Measurements from ENCODE around the gene SLC27A5.
"Not testable (repeated sequence)": the region's sequence is repeated elsewhere in the genome, so short reads cannot be mapped to it uniquely, and the experiment has no call there.

The SLC27A5 gene

DNA sequence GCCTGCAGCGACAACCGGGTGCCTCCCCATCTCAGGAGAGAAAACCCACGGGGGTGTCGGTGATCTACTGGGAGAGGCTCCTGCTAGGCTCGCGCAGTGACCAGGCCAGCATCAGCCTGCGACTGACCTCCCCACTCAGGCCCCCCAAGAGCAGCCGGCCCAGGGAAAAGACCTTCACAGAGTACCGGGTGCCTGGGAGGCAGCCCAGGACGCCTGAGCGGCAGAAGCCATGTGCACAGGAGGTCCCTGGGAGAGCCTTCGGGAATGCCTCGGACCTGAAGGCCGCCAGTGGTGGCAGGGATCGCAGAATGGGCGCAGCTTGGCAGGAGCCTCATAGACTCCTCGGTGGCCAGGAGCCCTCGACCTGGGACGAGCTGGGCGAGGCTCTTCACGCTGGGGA lies 56.5 kb downstream of the SLC27A5 start:
- in situ Hi-C loops (cut with HindIII; ENCODE audit: low pct_unique_long_range_greater_than_20kb, low sequenced_read_pairs): no loop called here
- no peak for DNase-seq (ENCODE audit: low read depth in 1 of 2, low spot score in 1 of 2)
- no peak for TF ChIP-seq JUND (IDR thresholded peaks at IDR 0.05; ENCODE audit: low read depth)

DNA sequence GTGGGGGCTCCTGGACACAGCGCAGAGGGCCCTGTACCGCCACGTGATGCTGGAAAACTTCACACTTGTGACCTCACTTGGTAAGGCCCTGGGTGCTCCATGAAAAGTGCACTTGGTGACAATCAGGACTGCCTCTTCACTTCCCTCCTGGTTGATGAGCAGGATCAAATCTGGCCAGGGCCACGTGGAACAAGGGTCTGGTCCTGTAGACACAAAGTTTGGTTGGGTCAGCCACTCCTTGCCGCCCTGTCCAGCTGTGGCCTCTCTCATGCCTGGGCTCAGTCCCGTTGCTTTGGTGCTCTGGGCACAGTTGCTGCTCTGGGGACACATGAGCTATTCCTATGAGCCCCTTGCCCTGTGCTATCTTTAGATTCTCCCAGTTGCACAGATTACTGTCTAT lies 58.0 kb downstream of the SLC27A5 start:
- in situ Hi-C loops (cut with HindIII; ENCODE audit: low pct_unique_long_range_greater_than_20kb, low sequenced_read_pairs): no loop called here
- no peak for TF ChIP-seq JUND (IDR thresholded peaks at IDR 0.05; ENCODE audit: low read depth)

DNA sequence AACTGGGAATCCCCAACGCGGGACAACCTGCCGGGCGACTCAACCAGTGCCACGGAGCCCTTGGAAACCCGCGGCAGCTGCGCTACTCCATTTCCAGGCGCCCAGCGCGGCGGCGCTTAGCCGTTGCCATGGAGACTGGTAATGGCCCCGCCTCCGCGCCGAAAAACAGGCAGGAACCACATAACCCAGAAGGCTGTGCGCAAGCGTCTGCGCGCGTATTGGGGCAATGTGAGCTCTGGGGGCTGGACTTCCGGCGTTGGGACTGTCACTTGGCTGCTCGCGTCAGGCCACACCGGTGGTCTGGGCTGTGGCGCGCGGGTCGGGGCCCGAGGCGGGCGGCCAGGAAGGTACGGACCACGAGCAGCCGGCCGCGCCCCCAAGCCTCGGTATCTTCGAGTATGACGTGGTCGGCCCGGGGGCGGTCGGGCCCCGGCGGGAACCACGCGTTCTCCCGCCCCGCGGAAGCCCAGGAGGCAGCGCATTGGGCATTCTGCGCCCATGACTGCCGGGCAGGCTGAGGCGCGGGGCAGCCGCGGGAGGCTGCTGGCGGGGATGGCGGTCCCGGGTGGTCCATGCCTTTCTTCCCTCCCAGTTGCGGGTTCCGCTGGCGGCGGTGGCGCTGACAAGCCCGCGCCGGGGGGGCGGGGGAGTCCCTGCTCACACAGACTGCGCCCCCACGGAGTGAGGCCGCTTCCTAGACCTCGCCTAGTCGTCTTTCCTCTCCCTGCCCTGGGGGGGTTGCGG lies 60.3 kb downstream of the SLC27A5 start, which contains the start of gene ZNF324B:
ZNF324B (plus strand) TSS at position 265 of the 744 bp plus-strand sequence. CDS start 2,080 bp downstream, outside the sequence.
- DNase-seq (ENCODE audit: low read depth in 1 of 2, low spot score in 1 of 2): peak; percentile 89 to 96
- in situ Hi-C loops (cut with HindIII; ENCODE audit: low pct_unique_long_range_greater_than_20kb, low sequenced_read_pairs): no loop called here
- TF ChIP-seq JUND (IDR thresholded peaks at IDR 0.05; ENCODE audit: low read depth): no peak

More for the DNA sequence above, 58.0 kb downstream of the SLC27A5 start:
- no peak for DNase-seq (ENCODE audit: low read depth in 1 of 2, low spot score in 1 of 2)

DNA sequence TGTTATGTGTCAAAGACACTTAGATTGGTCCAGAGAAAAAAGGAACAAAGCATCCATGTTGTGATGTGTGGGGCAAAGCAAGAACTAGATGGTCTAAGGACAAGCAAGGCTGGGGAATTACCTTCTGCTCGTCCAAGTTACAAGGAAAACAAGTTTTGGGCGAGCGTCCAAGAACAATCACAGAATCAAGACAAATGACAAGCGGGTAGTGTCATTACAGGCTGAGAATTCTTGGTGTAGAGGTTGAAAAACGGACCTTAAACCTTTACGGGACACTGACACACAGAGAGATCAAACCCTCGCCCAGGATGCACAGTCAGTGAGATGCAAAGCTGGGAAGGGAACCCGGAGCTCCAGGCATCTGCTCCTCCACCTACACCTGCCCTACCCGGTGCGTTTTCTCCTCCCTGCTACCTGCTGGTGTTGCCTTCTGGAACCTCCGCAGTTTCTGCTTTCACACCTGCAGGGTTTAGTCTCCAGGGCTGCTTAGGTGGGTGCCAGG lies 60.9 kb downstream of the SLC27A5 start:
- DNase-seq (ENCODE audit: low read depth in 1 of 2, low spot score in 1 of 2): peak in 1 of 2 experiments; percentile 43
- in situ Hi-C loops (cut with HindIII; ENCODE audit: low pct_unique_long_range_greater_than_20kb, low sequenced_read_pairs): no loop called here
- no peak for TF ChIP-seq JUND (IDR thresholded peaks at IDR 0.05; ENCODE audit: low read depth)

DNA sequence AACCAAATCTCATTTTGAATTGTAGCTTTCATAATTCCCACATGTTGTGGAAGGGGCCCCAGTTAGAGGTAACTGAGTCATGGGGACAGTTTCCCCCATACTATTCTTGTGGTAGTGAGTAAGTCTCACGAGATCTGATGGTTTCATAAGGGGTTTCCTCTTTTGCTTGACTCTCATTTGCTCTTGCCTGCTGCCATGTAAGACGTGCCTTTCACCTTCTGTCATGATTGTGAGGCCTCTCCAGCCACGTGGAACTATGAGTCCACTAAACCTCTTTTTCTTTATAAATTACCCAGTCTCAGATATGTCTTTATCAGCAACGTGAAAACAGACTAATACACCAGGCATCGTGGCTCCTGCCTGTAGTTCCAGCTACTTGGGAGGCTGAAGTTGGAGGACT lies 61.8 kb downstream of the SLC27A5 start:
- in situ Hi-C loops (cut with HindIII; ENCODE audit: low pct_unique_long_range_greater_than_20kb, low sequenced_read_pairs); DNase-seq (ENCODE audit: low read depth in 1 of 2, low spot score in 1 of 2): not testable (repeated sequence)

DNA sequence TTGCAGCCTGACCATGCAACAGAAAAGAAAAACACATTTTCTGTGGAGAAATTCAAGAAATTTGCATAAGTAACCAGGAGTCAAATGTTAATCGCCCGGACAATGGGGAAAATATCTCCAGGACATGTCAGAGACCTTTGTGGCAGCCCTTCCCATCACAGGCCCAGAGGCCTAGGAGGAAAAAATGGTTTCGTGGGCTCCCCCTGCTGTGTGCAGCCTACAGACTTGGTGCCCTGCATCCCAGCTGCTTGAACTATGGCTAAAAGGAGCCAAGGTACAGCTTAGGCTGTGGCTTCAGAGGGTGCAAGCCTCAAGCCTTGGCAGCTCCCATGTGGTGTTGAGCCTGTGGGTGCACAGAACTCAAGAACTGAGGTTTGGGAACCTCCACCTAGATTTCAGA lies 62.9 kb downstream of the SLC27A5 start:
- in situ Hi-C loops (cut with HindIII; ENCODE audit: low pct_unique_long_range_greater_than_20kb, low sequenced_read_pairs); DNase-seq (ENCODE audit: low read depth in 1 of 2, low spot score in 1 of 2): not testable (repeated sequence)

Data from T47D (cell line).